Progenitor cell of endocrine pancreas (in vitro differentiated cells): ENCODE results near the gene ABCC8. TPM values are rescaled to one million over a fixed set of nuclear protein-coding genes. Genes with fewer than 3 reads are reported as not detected.

ENCODE experiments used
- DNase-seq: peaks from one replicate; pipeline ENCODE4 v3.0.0; 2021; ENCODE audit warnings: low spot score; ENCODE audit not compliant: unreplicated experiment
- H3K27ac Mint-ChIP-seq: 2 replicates; pipeline ENCODE4 v1.8.0; 2021; ENCODE audit warnings: mild to moderate bottlenecking, moderate library complexity, mixed read lengths
- H3K27me3 Mint-ChIP-seq: 2 replicates; pipeline ENCODE4 v1.8.0; 2021; ENCODE audit warnings: mixed read lengths
- H3K36me3 Mint-ChIP-seq: 2 replicates; pipeline ENCODE4 v1.8.0; 2022; ENCODE audit warnings: mixed read lengths; ENCODE audit not compliant: insufficient read depth
- H3K4me1 Mint-ChIP-seq: 2 replicates; pipeline ENCODE4 v1.8.0; 2021; ENCODE audit warnings: low read depth, mixed read lengths
- H3K4me3 Mint-ChIP-seq: 2 replicates; pipeline ENCODE4 v1.8.0; 2021; ENCODE audit warnings: low read depth, mild to moderate bottlenecking, moderate library complexity, mixed read lengths
- H3K9me3 Mint-ChIP-seq: 2 replicates; pipeline ENCODE4 v1.8.0; 2021; ENCODE audit warnings: low read depth, mixed read lengths
- CTCF ChIP-seq: fragments of 200-600 bp; sonication (generic); IDR thresholded peaks from one replicate; pipeline ENCODE4 v1.5.0; 2021; ENCODE audit warnings: antibody characterized with exemption, mild to moderate bottlenecking; ENCODE audit not compliant: unreplicated experiment
- total RNA-seq: library from RNA; stranded (reverse); gene quantifications from 2 replicates; pipeline ENCODE4 v1.2.1, GENCODE V29; 2021

Gene ABCC8
- total RNA-seq, 1 donor from 2014 or later = 23.9 TPM

GRCh38 chr11:17366495-17366894, 110.2 kb downstream of the ABCC8 start:
- DNase-seq = no peak
- peaks cover 24% of the 10 kb centered on the region for H3K36me3 Mint-ChIP-seq
- no peak overlapping the region for H3K27ac Mint-ChIP-seq
- H3K4me1 Mint-ChIP-seq = no peaks in the 10 kb centered on the region
- TF ChIP-seq CTCF = no peak
- H3K4me3 Mint-ChIP-seq = no peak overlapping the region
- H3K9me3 Mint-ChIP-seq = peaks cover 33% of the 10 kb centered on the region
- no peaks in the 10 kb centered on the region for H3K27me3 Mint-ChIP-seq

GRCh38 chr11:17354601-17354991, 122.0 kb downstream of the ABCC8 start:
- peak; percentile 34 for DNase-seq
- peaks cover 4% of the 10 kb centered on the region for H3K36me3 Mint-ChIP-seq
- peaks cover 15% of the 10 kb centered on the region for H3K4me1 Mint-ChIP-seq
- peak overlapping the region; percentile 65 for H3K4me3 Mint-ChIP-seq
- peaks cover 4% of the 10 kb centered on the region for H3K9me3 Mint-ChIP-seq
- peak overlapping the region; percentile 80 for H3K27ac Mint-ChIP-seq
- H3K27me3 Mint-ChIP-seq = peaks cover 44% of the 10 kb centered on the region
- TF ChIP-seq CTCF = peak; percentile 73

- H3K4me1 Mint-ChIP-seq = peaks cover 15% of the 10 kb centered on the region
- DNase-seq = no peak
- H3K36me3 Mint-ChIP-seq = peaks cover 2% of the 10 kb centered on the region
- H3K9me3 Mint-ChIP-seq = peaks cover 1% of the 10 kb centered on the region
- peaks cover 50% of the 10 kb centered on the region for H3K27me3 Mint-ChIP-seq
- H3K4me3 Mint-ChIP-seq = peak overlapping the region; percentile 71
- TF ChIP-seq CTCF = no peak
- H3K27ac Mint-ChIP-seq = peak overlapping the region; percentile 80
These were observed 122.6 kb downstream of the ABCC8 start for GRCh38 chr11:17353821-17354600.

- peaks cover 1% of the 10 kb centered on the region for H3K36me3 Mint-ChIP-seq
- peak overlapping the region; percentile 71 for H3K4me3 Mint-ChIP-seq
- DNase-seq = peak; percentile 40
- no peaks in the 10 kb centered on the region for H3K9me3 Mint-ChIP-seq
- peaks cover 15% of the 10 kb centered on the region for H3K4me1 Mint-ChIP-seq
- peaks cover 51% of the 10 kb centered on the region for H3K27me3 Mint-ChIP-seq
- TF ChIP-seq CTCF = no peak
- H3K27ac Mint-ChIP-seq = peak overlapping the region; percentile 38
These were observed 123.5 kb downstream of the ABCC8 start for GRCh38 chr11:17352950-17353820.

- Mint-ChIP-seq H3K4me3 (peak within 1 kb of the TSS; percentile 71), H3K27ac (peak within 1 kb of the TSS; percentile 38), H3K9me3 (no peaks in the 10 kb centered on the region), H3K36me3 (peaks cover 1% of the 10 kb centered on the region), H3K4me1 (peaks cover 15% of the 10 kb centered on the region), H3K27me3 (peaks cover 51% of the 10 kb centered on the region)
- no peak for TF ChIP-seq CTCF
- no peak for DNase-seq
These were observed 125.0 kb downstream of the ABCC8 start, which contains the start of gene NCR3LG1 for GRCh38 chr11:17351510-17352176. Gene NCR3LG1 (plus strand): TSS chr11:17351800. CDS start chr11:17351970, 170 bp downstream.
